Astrocyte (in vitro differentiated cells and primary cell): Measurements from ENCODE around the gene ITPR2. TPM values are rescaled to one million over a fixed set of nuclear protein-coding genes. Genes with fewer than 3 reads are reported as not detected.

Experiments
- DNase-seq: peaks from one replicate; pipeline ENCODE4 v3.0.0-alpha.2; 2010; ENCODE audit warnings: low read depth
- FAIRE-seq: peaks from 2 replicates; lab custom pipeline; 2011; peaks lifted over from hg19 to GRCh38; lab: Jason Lieb, UNC
- H2AFZ ChIP-seq: 2 replicates; pipeline ENCODE4 v1.6.0; 2012; ENCODE audit warnings: low read depth, low read length, inconsistent platforms
- H3K27ac ChIP-seq: 2 replicates; pipeline ENCODE4 v1.5.1; 2011; ENCODE audit warnings: low read depth, low read length, inconsistent platforms
- H3K27me3 ChIP-seq: 2 replicates; pipeline ENCODE4 v1.6.0; 2011; ENCODE audit warnings: low read length, inconsistent platforms; ENCODE audit not compliant: insufficient read depth
- H3K36me3 ChIP-seq: 2 replicates; pipeline ENCODE4 v1.5.1; 2011; ENCODE audit warnings: low read length, inconsistent platforms; ENCODE audit not compliant: insufficient read depth
- H3K4me1 ChIP-seq: 2 replicates; pipeline ENCODE4 v1.5.1; 2011; ENCODE audit warnings: low read length, inconsistent platforms; ENCODE audit not compliant: insufficient read depth
- H3K4me2 ChIP-seq: 2 replicates; pipeline ENCODE4 v1.6.0; 2012; ENCODE audit warnings: low read length, inconsistent platforms
- H3K4me3 ChIP-seq: 2 replicates; pipeline ENCODE4 v1.5.1; 2011; ENCODE audit warnings: low read depth, mild to moderate bottlenecking, low read length, inconsistent platforms; ENCODE audit not compliant: insufficient read depth
- H3K79me2 ChIP-seq: 2 replicates; pipeline ENCODE4 v1.6.0; 2012; ENCODE audit warnings: mild to moderate bottlenecking, low read length, inconsistent platforms; ENCODE audit not compliant: insufficient read depth
- H3K9ac ChIP-seq: 2 replicates; pipeline ENCODE4 v1.6.0; 2012; ENCODE audit warnings: mild to moderate bottlenecking, low read length, inconsistent platforms
- H3K9me3 ChIP-seq: 2 replicates; pipeline ENCODE4 v1.5.1; 2012; ENCODE audit warnings: low read depth, mild to moderate bottlenecking, low read length, inconsistent platforms; ENCODE audit not compliant: insufficient read depth
- H4K20me1 ChIP-seq: 2 replicates; pipeline ENCODE4 v1.6.0; 2012; ENCODE audit warnings: low read length, inconsistent platforms; ENCODE audit not compliant: insufficient read depth
- H3K27ac Mint-ChIP-seq: one replicate; pipeline ENCODE4 v1.8.0; 2021; ENCODE audit warnings: mild to moderate bottlenecking, mixed read lengths; ENCODE audit not compliant: unreplicated experiment
- H3K27me3 Mint-ChIP-seq: one replicate; pipeline ENCODE4 v1.8.0; 2021; ENCODE audit warnings: low read depth, mixed read lengths; ENCODE audit not compliant: unreplicated experiment
- H3K36me3 Mint-ChIP-seq: one replicate; pipeline ENCODE4 v1.8.0; 2021; ENCODE audit warnings: low read depth, mixed read lengths; ENCODE audit not compliant: unreplicated experiment
- H3K4me1 Mint-ChIP-seq: one replicate; pipeline ENCODE4 v1.8.0; 2021; ENCODE audit warnings: low read depth, mixed read lengths; ENCODE audit not compliant: unreplicated experiment
- H3K4me3 Mint-ChIP-seq: one replicate; pipeline ENCODE4 v1.8.0; 2021; ENCODE audit warnings: mild to moderate bottlenecking, moderate library complexity, mixed read lengths; ENCODE audit not compliant: unreplicated experiment
- H3K9me3 Mint-ChIP-seq: one replicate; pipeline ENCODE4 v1.8.0; 2021; ENCODE audit warnings: mild to moderate bottlenecking, mixed read lengths; ENCODE audit not compliant: unreplicated experiment
- CTCF ChIP-seq: IDR thresholded peaks from 2 replicates; pipeline ENCODE4 v1.5.1; 2011; ENCODE audit warnings: low read depth, mild to moderate bottlenecking, inconsistent platforms, low read length, moderate library complexity; ENCODE audit not compliant: insufficient read depth
- EZH2 ChIP-seq: IDR thresholded peaks from 2 replicates; pipeline ENCODE4 v1.6.1; 2012; ENCODE audit warnings: mild to moderate bottlenecking, low read length, inconsistent platforms; ENCODE audit not compliant: insufficient read depth
- total RNA-seq: library from RNA; stranded (reverse); gene quantifications from 2 replicates; pipeline ENCODE4 v1.2.1, GENCODE V29; 2021

ITPR2 gene
- total RNA-seq, 1 donor from 2014 or later = 24.4 TPM

- Mint-ChIP-seq H3K27ac (no peak overlapping the region), H3K36me3 (no peaks in the 10 kb centered on the region), H3K9me3 (no peaks in the 10 kb centered on the region), H3K27me3 (no peaks in the 10 kb centered on the region), H3K4me1 (no peaks in the 10 kb centered on the region), H3K4me3 (no peak overlapping the region)
- no peak overlapping the region for H2AFZ ChIP-seq
- TF ChIP-seq EZH2 = no peak
- TF ChIP-seq CTCF = no peak
- H3K4me2 ChIP-seq = peak overlapping the region; percentile 42
- no peak overlapping the region for H3K4me3 ChIP-seq
- no peak overlapping the region for H3K9ac ChIP-seq
- DNase-seq = peak; percentile 89
- no peaks in the 10 kb centered on the region for H3K79me2 ChIP-seq
- peak overlapping the region; percentile 31 for H3K27ac ChIP-seq
- no peak for FAIRE-seq
- no peaks in the 10 kb centered on the region for H4K20me1 ChIP-seq
- no peaks in the 10 kb centered on the region for H3K27me3 ChIP-seq
- H3K9me3 ChIP-seq = no peaks in the 10 kb centered on the region
- H3K36me3 ChIP-seq = no peaks in the 10 kb centered on the region
- H3K4me1 ChIP-seq = peaks cover 3% of the 10 kb centered on the region
Measured at GRCh38 chr12:26425587-26426260, 407.3 kb downstream of the ITPR2 start.

GRCh38 chr12:26422839-26423398 lies 410.1 kb downstream of the ITPR2 start:
- H3K4me1 Mint-ChIP-seq = no peaks in the 10 kb centered on the region
- Histone ChIP-seq H3K4me3 (no peak overlapping the region), H3K9ac (no peak overlapping the region), H4K20me1 (no peaks in the 10 kb centered on the region), H2AFZ (no peak overlapping the region), H3K4me2 (no peak overlapping the region), H3K79me2 (no peaks in the 10 kb centered on the region), H3K36me3 (no peaks in the 10 kb centered on the region), H3K27ac (no peak overlapping the region), H3K9me3 (no peaks in the 10 kb centered on the region), H3K27me3 (no peaks in the 10 kb centered on the region), H3K4me1 (peaks cover 3% of the 10 kb centered on the region)
- no peaks in the 10 kb centered on the region for H3K27me3 Mint-ChIP-seq
- no peak overlapping the region for H3K27ac Mint-ChIP-seq
- TF ChIP-seq EZH2 (no peak), CTCF (no peak)
- DNase-seq (no peak), FAIRE-seq (no peak)
- no peak overlapping the region for H3K4me3 Mint-ChIP-seq
- peaks cover 2% of the 10 kb centered on the region for H3K36me3 Mint-ChIP-seq
- H3K9me3 Mint-ChIP-seq = peaks cover 2% of the 10 kb centered on the region

- H3K79me2 ChIP-seq = no peaks in the 10 kb centered on the region
- no peaks in the 10 kb centered on the region for H3K4me1 Mint-ChIP-seq
- TF ChIP-seq EZH2 (no peak), CTCF (no peak)
- H4K20me1 ChIP-seq = no peaks in the 10 kb centered on the region
- H3K4me2 ChIP-seq = no peak overlapping the region
- H3K4me1 ChIP-seq = no peaks in the 10 kb centered on the region
- H3K4me3 Mint-ChIP-seq = no peak overlapping the region
- no peak for DNase-seq
- H3K27ac ChIP-seq = no peak overlapping the region
- no peaks in the 10 kb centered on the region for H3K36me3 ChIP-seq
- H3K27me3 Mint-ChIP-seq = no peaks in the 10 kb centered on the region
- H3K36me3 Mint-ChIP-seq = peaks cover 7% of the 10 kb centered on the region
- H3K27ac Mint-ChIP-seq = no peak overlapping the region
- H3K4me3 ChIP-seq = no peak overlapping the region
- H3K9me3 ChIP-seq = no peaks in the 10 kb centered on the region
- FAIRE-seq = no peak
- H3K9ac ChIP-seq = no peak overlapping the region
- H3K9me3 Mint-ChIP-seq = peaks cover 4% of the 10 kb centered on the region
- H3K27me3 ChIP-seq = no peaks in the 10 kb centered on the region
- H2AFZ ChIP-seq = no peak overlapping the region
Measured at GRCh38 chr12:26416550-26416949, 416.4 kb downstream of the ITPR2 start.
